GM12891 (cell line): ENCODE measurements around the gene LATS1.

ENCODE experiments used
- PAX5 ChIP-seq: IDR thresholded peaks from 2 replicates; pipeline ENCODE4 v1.6.1; 2011; ENCODE audit warnings: low read length, moderate library complexity, mild to moderate bottlenecking; ENCODE audit not compliant: insufficient read depth, severe bottlenecking
- POLR2A ChIP-seq: IDR thresholded peaks from 2 replicates; pipeline ENCODE4 v1.6.1; 2011; ENCODE audit warnings: low read depth, low read length, control low read depth
- POLR2AphosphoS5 ChIP-seq: IDR thresholded peaks from 2 replicates; pipeline ENCODE4 v1.6.1; 2011; ENCODE audit warnings: low read depth, low read length, control low read depth
- POU2F2 ChIP-seq: IDR thresholded peaks from 2 replicates; pipeline ENCODE4 v1.6.1; 2011; ENCODE audit warnings: low read depth, mild to moderate bottlenecking, control low read depth, low read length, moderate library complexity
- SPI1 ChIP-seq: IDR thresholded peaks from 2 replicates; pipeline ENCODE4 v1.6.1; 2011; ENCODE audit warnings: low read depth, low read length, control low read depth
- TAF1 ChIP-seq: IDR thresholded peaks from 2 replicates; pipeline ENCODE4 v1.6.1; 2011; ENCODE audit warnings: low read depth, low read length, control low read depth

- TF ChIP-seq POLR2AphosphoS5 (no peak), POLR2A (no peak), POU2F2 (no peak), SPI1 (no peak), TAF1 (no peak), PAX5 (no peak)
Observed at GRCh38 chr6:149699150-149699549, 18.8 kb downstream of the LATS1 start.
